ENCODE results near the gene CTNS.

Gene CTNS

DNA sequence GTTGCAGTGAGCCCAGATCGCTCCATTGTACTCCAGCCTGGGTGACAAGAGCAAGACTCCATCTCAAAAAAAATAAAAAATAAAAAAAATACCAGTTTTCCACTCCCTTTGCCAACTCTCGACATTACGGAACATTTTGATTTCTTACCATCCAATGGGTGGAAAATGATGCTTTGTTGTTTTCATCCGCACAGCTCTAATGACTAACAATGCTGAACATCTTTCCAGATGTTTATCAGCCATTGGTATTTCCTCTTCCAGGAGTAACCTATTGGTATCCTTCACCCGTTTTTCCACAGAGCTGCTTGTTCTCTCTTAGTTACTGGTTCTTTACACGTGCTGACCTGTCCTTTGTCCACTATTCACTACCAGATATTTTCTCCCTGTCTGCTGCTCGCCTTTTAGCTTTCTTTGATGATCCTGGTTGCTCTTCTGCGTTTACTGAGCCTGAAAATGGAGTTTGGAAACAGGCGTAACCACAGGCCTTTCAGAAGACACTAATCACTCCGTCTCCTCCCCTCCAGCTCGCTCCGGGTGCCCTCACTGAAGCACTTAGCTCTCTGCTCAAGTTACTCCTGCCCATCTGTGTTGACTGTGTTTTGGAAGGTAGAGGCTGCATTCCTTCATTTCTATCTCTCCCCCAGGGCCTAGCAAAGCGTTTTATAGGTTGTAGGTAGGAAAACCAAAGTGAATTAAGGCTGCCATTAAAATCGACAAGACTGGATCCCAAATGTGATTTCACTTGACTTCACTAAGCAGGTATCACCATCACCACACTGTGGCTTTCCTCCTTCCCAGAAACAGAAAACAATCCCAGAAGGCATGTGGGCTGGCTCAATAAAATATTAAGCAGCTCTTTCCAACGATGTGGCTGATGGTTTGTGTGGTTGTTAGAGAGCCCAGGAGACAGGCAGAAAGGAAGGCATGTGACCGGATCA is 9.5 kb upstream of the CTNS start:
- peak; percentile 92 for DNase-seq

DNA sequence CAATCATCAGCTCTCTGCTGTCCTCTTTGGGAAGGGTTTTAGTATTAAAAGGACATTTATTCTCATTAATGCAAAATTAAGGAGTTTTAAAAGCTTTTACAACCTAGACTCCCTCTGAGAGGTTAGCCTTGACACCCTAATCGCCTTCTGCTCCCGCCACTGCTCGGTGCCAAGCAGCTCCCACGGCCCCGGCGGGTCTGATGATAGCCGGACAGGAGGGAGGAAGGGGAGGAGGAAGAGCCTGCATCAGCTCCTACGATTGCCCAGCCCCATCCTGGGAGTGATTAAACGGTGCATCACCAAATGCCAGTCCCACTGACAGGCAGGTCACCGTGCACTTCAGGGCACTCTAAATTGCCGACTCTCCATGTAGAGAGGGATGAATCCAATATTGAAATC is 8.8 kb upstream of the CTNS start:
- DNase-seq: no peak

DNA sequence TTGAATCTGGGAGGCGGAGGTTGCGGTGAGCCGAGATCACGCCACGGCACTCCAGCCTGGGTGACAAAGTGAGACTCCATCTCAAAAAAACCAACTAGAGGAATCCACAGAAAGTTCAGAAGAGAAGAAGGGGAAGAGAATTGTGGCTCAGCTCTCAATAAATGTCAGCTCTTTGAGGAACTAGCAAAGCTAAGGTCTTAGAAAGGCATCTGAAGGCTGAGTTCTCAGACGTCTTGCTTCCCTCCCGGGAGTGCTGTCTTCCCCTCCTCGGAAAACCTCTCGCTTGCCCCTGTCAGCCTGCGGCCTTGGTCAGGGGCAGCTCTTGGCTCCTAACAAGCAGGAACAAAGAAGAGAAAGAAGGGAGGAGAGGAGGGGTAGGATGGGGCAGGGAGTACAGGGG is 5.8 kb upstream of the CTNS start:
- DNase-seq: no peak

GRCh38 chr17:3632287-3632686 is 4.3 kb upstream of the CTNS start:
- no peak for DNase-seq

- DNase-seq: peak; percentile 79
These were observed 946 bp upstream of the CTNS start for GRCh38 chr17:3635474-3636153.

GRCh38 chr17:3636908-3637373 is 381 bp downstream of the CTNS start:
- no peak for DNase-seq

- no peak for DNase-seq
These were observed 3.5 kb downstream of the CTNS start for GRCh38 chr17:3639981-3640596.

DNA sequence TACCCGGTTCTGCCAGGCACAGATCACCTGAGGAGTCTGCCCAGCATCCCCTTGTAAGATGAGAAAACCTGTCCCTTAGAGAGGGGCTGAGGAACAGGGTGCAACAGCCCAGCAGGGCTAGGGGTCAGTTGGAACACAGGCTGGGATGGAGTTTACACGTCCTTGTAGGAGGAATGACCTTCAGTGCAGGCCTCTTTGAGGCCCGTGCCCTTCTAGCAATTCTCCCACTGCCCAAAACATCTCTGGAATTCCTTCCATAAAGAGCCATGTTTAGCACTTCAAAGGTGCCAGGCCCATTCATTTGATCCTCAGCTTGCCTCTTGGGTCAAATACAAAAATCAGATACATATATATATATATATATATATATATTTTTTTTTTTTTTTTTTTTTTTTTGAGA is 4.5 kb downstream of the CTNS start:
- no peak for DNase-seq

DNA sequence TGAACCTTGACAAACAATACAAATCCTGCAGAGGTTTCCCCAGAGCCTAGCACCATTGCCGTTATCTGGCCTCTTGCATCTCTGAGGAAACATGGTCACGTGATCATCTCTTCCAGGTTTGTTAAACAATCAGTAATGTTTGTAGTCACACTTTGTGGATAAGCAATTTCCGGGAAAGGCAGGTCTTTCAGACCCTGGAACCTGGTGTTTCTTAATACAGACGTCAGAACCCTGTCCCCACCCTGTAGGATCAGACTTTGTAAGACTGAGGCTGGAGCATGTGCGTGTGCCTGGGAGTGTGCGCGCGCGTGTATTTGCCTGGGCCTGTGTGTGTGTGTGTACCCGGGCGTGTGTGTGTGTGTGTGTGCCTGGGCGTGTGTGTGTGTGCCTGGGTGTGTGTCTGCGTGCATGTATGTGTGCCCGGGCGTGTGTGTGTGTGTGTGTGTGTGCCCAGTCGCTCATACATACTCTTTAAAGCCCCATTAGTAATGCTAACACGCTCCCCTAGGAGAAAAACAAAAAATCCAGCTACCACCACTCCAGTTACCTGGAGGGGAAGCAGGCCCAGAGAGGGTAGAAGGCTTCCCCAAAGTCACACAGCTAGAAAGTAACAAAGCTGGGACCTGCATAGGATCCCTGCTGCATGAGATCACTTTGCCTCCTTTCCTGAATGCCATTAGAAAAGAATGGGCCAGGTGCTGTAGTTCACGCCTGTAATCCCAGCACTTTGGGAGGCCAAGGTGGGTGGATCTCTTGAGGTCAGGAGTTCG is 5.3 kb downstream of the CTNS start:
- DNase-seq: no peak

GRCh38 chr17:3643889-3644349 is 7.4 kb downstream of the CTNS start:
- DNase-seq: no peak

DNA sequence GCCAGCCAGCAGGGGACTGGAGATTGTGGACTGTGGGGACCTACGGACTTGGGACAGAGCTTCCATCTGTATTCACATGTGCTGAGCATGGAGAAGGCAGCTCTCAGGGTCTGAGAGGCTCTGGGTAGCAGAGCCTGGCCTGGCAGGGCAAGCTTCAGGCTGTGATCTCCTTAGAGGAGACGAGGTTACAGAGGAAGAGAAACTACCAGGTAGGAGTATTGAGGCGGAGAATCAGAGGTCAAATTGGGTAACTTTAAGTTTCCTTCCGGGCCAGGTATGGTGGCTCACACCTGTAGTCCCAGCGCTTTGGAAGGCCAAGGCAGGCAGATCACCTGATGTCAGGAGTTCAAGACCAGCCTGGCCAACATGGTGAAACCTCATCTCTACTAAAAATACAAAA is 8.8 kb downstream of the CTNS start:
- DNase-seq: no peak

DNA sequence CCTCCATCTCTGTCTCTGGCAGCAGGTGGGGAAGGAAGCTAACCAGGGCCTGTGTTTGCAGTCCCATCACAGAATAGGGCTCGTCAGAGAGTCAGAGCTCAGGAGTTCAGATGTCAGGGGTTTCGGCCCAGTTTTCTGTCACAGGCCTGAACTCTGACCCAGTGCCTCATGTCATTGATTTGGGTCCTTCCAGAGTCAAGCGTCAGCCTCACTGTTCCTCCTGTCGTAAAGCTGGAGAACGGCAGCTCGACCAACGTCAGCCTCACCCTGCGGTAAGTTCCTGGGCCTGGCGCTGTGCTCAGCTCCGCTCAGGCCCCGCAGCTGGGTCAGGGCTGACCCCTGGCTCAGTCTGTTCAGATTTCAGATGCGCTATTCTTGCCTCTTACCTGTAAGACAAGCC is 10.7 kb downstream of the CTNS start:
- no peak for DNase-seq

- DNase-seq: peak; percentile 92
These were observed 11.4 kb downstream of the CTNS start for GRCh38 chr17:3647769-3648555.

- DNase-seq: no peak
These were observed 19.2 kb downstream of the CTNS start for GRCh38 chr17:3655766-3656165.

GRCh38 chr17:3656353-3656752 is 19.8 kb downstream of the CTNS start:
- DNase-seq: no peak

DNA sequence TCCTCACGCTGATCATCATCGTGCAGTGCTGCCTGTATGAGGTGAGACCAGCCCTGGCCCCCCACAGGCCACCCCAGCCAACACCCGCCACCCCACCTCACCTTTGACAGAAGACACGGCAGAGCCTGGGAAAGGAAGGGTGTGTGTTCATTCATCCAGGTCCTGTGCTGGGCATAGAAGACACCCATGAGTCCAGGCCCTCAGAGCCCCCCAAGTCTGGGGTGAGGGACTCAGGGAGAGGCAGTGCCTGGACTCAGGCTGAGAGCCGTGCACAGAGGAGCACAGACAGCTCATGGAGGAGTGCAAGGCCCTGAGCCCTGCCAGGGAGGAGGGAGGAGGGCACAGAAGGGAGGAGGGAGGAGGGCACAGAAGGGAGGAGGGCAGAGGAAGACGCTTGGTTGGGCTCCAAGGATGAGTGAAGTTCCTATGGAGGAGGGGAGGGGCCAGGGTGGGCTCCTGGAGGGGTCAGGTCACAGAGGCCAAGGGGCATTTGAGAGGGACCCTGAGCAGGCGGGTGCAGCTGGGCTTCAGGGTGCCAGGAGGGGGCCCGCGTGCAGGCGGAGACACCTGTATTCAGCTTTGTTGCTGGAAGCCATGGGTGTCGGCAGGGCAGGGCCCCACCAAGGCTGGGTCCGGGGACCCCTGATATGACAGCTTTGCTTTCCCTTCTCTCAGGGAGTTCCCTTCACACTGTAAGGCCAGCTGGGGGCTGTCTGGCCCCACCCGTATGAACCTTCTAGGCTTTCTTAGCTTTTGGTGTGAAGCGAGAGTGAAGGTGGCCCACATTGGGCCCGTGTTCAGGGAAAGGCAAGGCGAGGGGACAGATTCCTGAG is 20.4 kb downstream of the CTNS start:
- DNase-seq: peak; percentile 56

DNA sequence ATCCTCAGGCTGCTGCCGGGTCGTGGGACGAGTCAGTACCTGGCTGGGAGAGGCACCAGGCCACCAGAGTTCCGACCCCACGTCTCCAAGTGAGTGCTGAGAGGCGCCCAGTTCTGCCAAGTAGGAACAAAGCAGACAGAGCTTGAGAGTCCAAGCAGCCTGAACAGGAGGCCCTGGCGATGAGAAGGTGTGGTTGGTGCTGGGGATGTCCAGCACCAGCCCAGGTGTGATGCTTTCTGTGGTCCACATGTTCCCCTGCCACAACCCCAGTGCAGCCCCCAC is 21.0 kb downstream of the CTNS start:
- DNase-seq: peak; percentile 62

DNA sequence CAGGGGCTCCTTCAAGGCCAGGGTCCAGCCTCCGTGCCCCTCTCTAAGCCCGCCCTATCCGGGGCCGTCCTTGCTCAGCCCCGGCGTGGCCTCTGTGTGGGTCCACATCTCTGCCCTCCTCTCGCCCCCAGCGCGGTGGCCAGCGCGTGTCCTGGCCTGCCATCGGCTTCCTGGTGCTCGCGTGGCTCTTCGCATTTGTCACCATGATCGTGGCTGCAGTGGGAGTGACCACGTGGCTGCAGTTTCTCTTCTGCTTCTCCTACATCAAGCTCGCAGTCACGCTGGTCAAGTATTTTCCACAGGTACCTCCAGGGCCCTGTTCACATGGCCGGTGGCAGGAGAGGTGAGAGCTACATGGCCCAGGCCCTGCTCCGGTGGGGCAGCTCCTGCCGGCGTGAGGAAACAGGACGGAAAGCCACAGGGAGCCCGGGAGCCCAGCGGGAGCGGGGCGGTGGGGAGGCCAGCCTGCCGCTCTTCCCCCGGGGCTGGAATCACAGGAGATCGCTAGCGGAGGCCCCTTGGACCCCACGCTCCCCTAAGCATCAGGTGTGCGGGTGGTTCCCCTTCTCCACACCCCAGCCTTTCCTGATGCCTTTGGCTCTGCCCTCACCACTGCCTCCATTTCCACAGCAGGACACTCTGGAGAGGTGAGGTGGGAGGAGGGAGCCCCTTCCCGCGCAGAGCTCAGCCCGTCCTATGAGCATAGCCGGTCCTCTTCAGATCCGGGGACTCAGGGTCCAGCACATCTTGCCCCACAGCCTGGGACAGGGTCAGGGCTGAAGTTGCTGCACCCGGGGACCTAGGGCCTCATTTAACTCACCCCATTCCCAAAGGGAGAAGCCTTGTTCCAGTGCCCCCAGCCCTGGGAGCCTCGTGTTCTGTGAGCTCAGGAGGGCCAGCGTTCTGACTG is 21.6 kb downstream of the CTNS start:
- DNase-seq: peak; percentile 60

GRCh38 chr17:3658784-3659449 is 22.4 kb downstream of the CTNS start:
- DNase-seq: no peak

All from islet precursor cell (in vitro differentiated cells).